Naive thymus-derived CD4-positive, alpha-beta T cell (primary cell): Measurements from ENCODE around the gene ATP8B1. TPM values are rescaled to one million over a fixed set of nuclear protein-coding genes. Genes with fewer than 3 reads are reported as not detected.

ENCODE experiments used
- ATAC-seq: fragments of 150-1000 bp; cut with Tn5 transposase; 2 replicates; pipeline ENCODE4 v1.10.0; 2021; ENCODE audit warnings: mild to moderate bottlenecking, moderate library complexity
- CTCF ChIA-PET: fragments of 350-600 bp; sonication (Branson Sonifier 250); formaldehyde crosslinking; loops from one replicate; lab custom pipeline; 2021; ENCODE audit warnings: antibody characterized with exemption; lab: Charles Lee
- POLR2A ChIA-PET: fragments of 350-600 bp; sonication (Branson Sonifier 250); formaldehyde crosslinking; loops from one replicate; lab custom pipeline; 2021; ENCODE audit warnings: antibody characterized with exemption, inconsistent platforms; lab: Charles Lee
- DNase-seq, 9 donors: peaks; one replicate each; pipeline versions ENCODE4 v3.0.0 to v3.0.0-alpha.2; 2020 to 2022; ENCODE audit warnings: mixed read lengths in 1 of 9
- H3K27ac ChIP-seq: one replicate; pipeline ENCODE4 v1.7.0; 2013; ENCODE audit warnings: mild to moderate bottlenecking, low read depth, low read length, moderate library complexity
- H3K27me3 ChIP-seq, 2 donors: one replicate each; pipeline ENCODE4 v1.7.0; 2013; ENCODE audit warnings: low read length in 2 of 2, mild to moderate bottlenecking in 2 of 2, moderate library complexity in 2 of 2; ENCODE audit not compliant: control insufficient read depth in 2 of 2, insufficient read depth in 2 of 2
- H3K36me3 ChIP-seq, 3 experiments: 1 replicate in 2 of 3; 2 replicates in 1 of 3; pipeline ENCODE4 v1.7.0; 2013; ENCODE audit warnings: low read length in 3 of 3, mild to moderate bottlenecking in 3 of 3, moderate library complexity in 1 of 3; ENCODE audit not compliant: insufficient read depth in 3 of 3, control insufficient read depth in 2 of 3
- H3K4me1 ChIP-seq, 2 donors: one replicate each; pipeline ENCODE4 v1.7.0; 2013; ENCODE audit warnings: low read length in 2 of 2, mild to moderate bottlenecking in 2 of 2, moderate library complexity in 1 of 2; ENCODE audit not compliant: control insufficient read depth in 2 of 2, insufficient read depth in 2 of 2
- H3K4me3 ChIP-seq: 2 replicates; pipeline ENCODE4 v1.7.0; 2013; ENCODE audit warnings: mild to moderate bottlenecking, low read length
- H3K9me3 ChIP-seq, 3 experiments: 1 replicate in 2 of 3; 2 replicates in 1 of 3; pipeline ENCODE4 v1.7.0; 2013; ENCODE audit warnings: low read length in 3 of 3; ENCODE audit not compliant: control insufficient read depth in 2 of 3
- H3K27ac Mint-ChIP-seq, 9 donors: one replicate each; pipeline ENCODE4 v1.8.0; 2020 to 2022; ENCODE audit warnings: mixed read lengths in 9 of 9, mild to moderate bottlenecking in 8 of 9, moderate library complexity in 5 of 9, inconsistent platforms in 2 of 9
- H3K27me3 Mint-ChIP-seq, 5 donors: one replicate each; pipeline ENCODE4 v1.8.0; 2021 to 2022; ENCODE audit warnings: mixed read lengths in 5 of 5, mild to moderate bottlenecking in 1 of 5
- H3K36me3 Mint-ChIP-seq, 5 donors: one replicate each; pipeline ENCODE4 v1.8.0; 2020 to 2022; ENCODE audit warnings: mixed read lengths in 5 of 5, mild to moderate bottlenecking in 3 of 5, inconsistent platforms in 1 of 5
- H3K4me1 Mint-ChIP-seq, 7 donors: one replicate each; pipeline ENCODE4 v1.8.0; 2020 to 2022; ENCODE audit warnings: mixed read lengths in 7 of 7, mild to moderate bottlenecking in 3 of 7, inconsistent platforms in 1 of 7
- H3K4me3 Mint-ChIP-seq, 10 donors: one replicate each; pipeline ENCODE4 v1.8.0; 2020 to 2022; ENCODE audit warnings: mild to moderate bottlenecking in 10 of 10, mixed read lengths in 10 of 10, moderate library complexity in 6 of 10, inconsistent platforms in 2 of 10
- H3K9me3 Mint-ChIP-seq, 11 donors: one replicate each; pipeline ENCODE4 v1.8.0; 2020 to 2022; ENCODE audit warnings: mixed read lengths in 11 of 11, mild to moderate bottlenecking in 4 of 11, inconsistent platforms in 1 of 11, moderate library complexity in 1 of 11
- intact Hi-C, 2 donors: fragments of 100-400 bp; cut with micrococcal nuclease; formaldehyde crosslinking; loops; one replicate each; pipeline ENCODE4 v1.15.1; 2023
- polyA plus RNA-seq, 2 donors: library from polyadenylated mRNA; unstranded; fragments of 300-500 nt; fragmentation: Illumina TruSeq; gene quantifications; one replicate each; pipeline ENCODE4 v1.2.3, GENCODE V29; 2021
- total RNA-seq, 6 experiments: library from RNA in 5 of 6; stranded (reverse) in 5 of 6; gene quantifications; 1 replicate in 5 of 6; 2 replicates in 1 of 6; pipeline ENCODE4 v1.2.3 and lab custom pipeline; 2021 to 2026

ATP8B1 gene
- total and polyA plus RNA-seq, 7 experiments from 2014 or later, result not detected

GRCh38 chr18:57764995-57765394 lies 38.1 kb downstream of the ATP8B1 start:
- no peaks in the 10 kb centered on the region for H3K27me3 ChIP-seq
- H3K36me3 Mint-ChIP-seq, result peaks cover 0 to 15% (median 3%) of the 10 kb centered on the region in 5 donors
- no peak overlapping the region for H3K27ac ChIP-seq
- DNase-seq (no peak), ATAC-seq (no peak)
- POLR2A ChIA-PET, result no interaction called here
- no peak overlapping the region for H3K4me3 Mint-ChIP-seq
- peaks cover 0 to 2% (median 0%) of the 10 kb centered on the region in 5 donors for H3K27me3 Mint-ChIP-seq
- H3K4me1 ChIP-seq, result no peaks in the 10 kb centered on the region
- H3K36me3 ChIP-seq, result no peaks in the 10 kb centered on the region
- H3K4me1 Mint-ChIP-seq, result peaks cover 0 to 4% (median 0%) of the 10 kb centered on the region in 7 donors
- peaks cover 0 to 3% (median 0%) of the 10 kb centered on the region in 11 donors for H3K9me3 Mint-ChIP-seq
- H3K4me3 ChIP-seq, result no peak overlapping the region
- CTCF ChIA-PET, result no interaction called here
- H3K9me3 ChIP-seq, result no peaks in the 10 kb centered on the region
- no peak overlapping the region for H3K27ac Mint-ChIP-seq
- intact Hi-C loops, result no loop called here

DNA sequence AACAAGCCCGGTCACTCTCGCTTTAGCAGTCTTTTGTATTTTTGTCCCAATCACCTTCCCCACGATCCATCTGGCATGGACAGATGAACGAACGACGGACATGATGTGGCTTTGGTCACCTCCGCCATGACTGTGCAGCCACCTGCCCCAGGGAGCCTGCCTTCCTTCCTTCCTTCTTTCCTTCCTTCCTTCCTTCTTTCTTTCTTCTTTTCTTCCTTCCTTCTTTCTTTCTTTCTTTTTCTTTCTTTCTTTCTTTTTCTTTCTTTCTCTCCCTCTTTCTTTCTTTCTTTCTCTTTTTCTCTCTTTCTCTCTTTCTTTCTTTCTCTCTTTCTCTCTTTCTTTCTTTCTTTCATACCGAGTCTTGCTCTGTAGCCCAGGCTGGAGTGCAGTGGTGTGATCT lies 39.0 kb downstream of the ATP8B1 start:
- DNase-seq (no peak), ATAC-seq (no peak)
- Mint-ChIP-seq H3K4me1 (peaks cover 0 to 4% (median 0%) of the 10 kb centered on the region in 7 donors), H3K9me3 (peaks cover 0 to 8% (median 0%) of the 10 kb centered on the region in 11 donors), H3K36me3 (peaks cover 0 to 18% (median 3%) of the 10 kb centered on the region in 5 donors), H3K4me3 (no peak overlapping the region), H3K27ac (no peak overlapping the region), H3K27me3 (peaks cover 0 to 2% (median 0%) of the 10 kb centered on the region in 5 donors)
- ChIA-PET CTCF (no interaction called here), POLR2A (no interaction called here)
- Histone ChIP-seq H3K4me3 (no peak overlapping the region), H3K9me3 (no peaks in the 10 kb centered on the region), H3K27ac (no peak overlapping the region), H3K27me3 (no peaks in the 10 kb centered on the region), H3K4me1 (no peaks in the 10 kb centered on the region), H3K36me3 (no peaks in the 10 kb centered on the region)
- intact Hi-C loops, result no loop called here

GRCh38 chr18:57762686-57763085 lies 40.4 kb downstream of the ATP8B1 start:
- Mint-ChIP-seq H3K27me3 (peaks cover 0 to 2% (median 0%) of the 10 kb centered on the region in 5 donors), H3K27ac (no peak overlapping the region), H3K4me1 (peaks cover 0 to 4% (median 0%) of the 10 kb centered on the region in 7 donors), H3K4me3 (no peak overlapping the region), H3K9me3 (peaks cover 0 to 11% (median 1%) of the 10 kb centered on the region in 11 donors), H3K36me3 (peaks cover 0 to 18% (median 3%) of the 10 kb centered on the region in 5 donors)
- ChIA-PET POLR2A (no interaction called here), CTCF (no interaction called here)
- DNase-seq (no peak), ATAC-seq (no peak)
- intact Hi-C loops, result no loop called here
- Histone ChIP-seq H3K4me3 (no peak overlapping the region), H3K4me1 (no peaks in the 10 kb centered on the region), H3K9me3 (no peaks in the 10 kb centered on the region), H3K27ac (no peak overlapping the region), H3K27me3 (no peaks in the 10 kb centered on the region), H3K36me3 (no peaks in the 10 kb centered on the region)

DNA sequence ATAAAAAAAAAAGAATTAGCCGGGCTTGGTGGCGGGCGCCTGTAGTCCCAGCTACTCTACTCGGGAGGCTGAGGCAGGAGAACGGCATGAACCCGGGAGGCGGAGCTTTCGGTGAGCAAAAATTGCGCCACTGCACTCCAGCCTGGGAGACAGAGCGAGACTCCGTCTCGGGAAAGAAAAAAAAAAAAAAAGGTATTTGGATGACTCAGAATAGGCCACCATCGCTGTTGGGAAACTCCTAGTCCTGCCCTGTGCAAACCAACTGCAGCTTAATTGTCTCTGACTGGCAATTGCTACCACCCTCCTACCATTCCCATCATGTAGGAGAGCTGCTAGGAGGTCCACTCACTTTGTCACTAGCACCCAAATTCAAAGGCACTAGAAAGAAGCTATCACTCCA lies 43.5 kb downstream of the ATP8B1 start:
- CTCF ChIA-PET, result no interaction called here
- H3K4me1 ChIP-seq, result no peaks in the 10 kb centered on the region
- no peak overlapping the region for H3K27ac ChIP-seq
- ATAC-seq (no peak), DNase-seq (no peak)
- Mint-ChIP-seq H3K27me3 (peaks cover 0 to 2% (median 0%) of the 10 kb centered on the region in 5 donors), H3K4me1 (no peaks in the 10 kb centered on the region), H3K27ac (no peak overlapping the region), H3K4me3 (no peak overlapping the region), H3K9me3 (peaks cover 0 to 24% (median 5%) of the 10 kb centered on the region in 11 donors), H3K36me3 (peaks cover 0 to 21% (median 8%) of the 10 kb centered on the region in 5 donors)
- H3K9me3 ChIP-seq, result no peaks in the 10 kb centered on the region
- POLR2A ChIA-PET, result no interaction called here
- intact Hi-C loops, result no loop called here
- no peak overlapping the region for H3K4me3 ChIP-seq
- no peaks in the 10 kb centered on the region for H3K27me3 ChIP-seq
- no peaks in the 10 kb centered on the region for H3K36me3 ChIP-seq

- no peak overlapping the region for H3K4me3 ChIP-seq
- no peaks in the 10 kb centered on the region for H3K36me3 ChIP-seq
- ChIA-PET CTCF (no interaction called here), POLR2A (no interaction called here)
- DNase-seq (no peak), ATAC-seq (no peak)
- H3K27ac Mint-ChIP-seq, result no peak overlapping the region
- H3K27me3 ChIP-seq, result no peaks in the 10 kb centered on the region
- H3K4me3 Mint-ChIP-seq, result no peak overlapping the region
- peaks cover 0 to 7% (median 0%) of the 10 kb centered on the region in 7 donors for H3K4me1 Mint-ChIP-seq
- H3K4me1 ChIP-seq, result no peaks in the 10 kb centered on the region
- no peak overlapping the region for H3K27ac ChIP-seq
- no peaks in the 10 kb centered on the region for H3K27me3 Mint-ChIP-seq
- peaks cover 0 to 21% (median 8%) of the 10 kb centered on the region in 5 donors for H3K36me3 Mint-ChIP-seq
- intact Hi-C loops, result no loop called here
- H3K9me3 ChIP-seq, result no peaks in the 10 kb centered on the region
- peaks cover 0 to 24% (median 5%) of the 10 kb centered on the region in 11 donors for H3K9me3 Mint-ChIP-seq
These were observed 47.5 kb downstream of the ATP8B1 start for GRCh38 chr18:57755473-57756067.

DNA sequence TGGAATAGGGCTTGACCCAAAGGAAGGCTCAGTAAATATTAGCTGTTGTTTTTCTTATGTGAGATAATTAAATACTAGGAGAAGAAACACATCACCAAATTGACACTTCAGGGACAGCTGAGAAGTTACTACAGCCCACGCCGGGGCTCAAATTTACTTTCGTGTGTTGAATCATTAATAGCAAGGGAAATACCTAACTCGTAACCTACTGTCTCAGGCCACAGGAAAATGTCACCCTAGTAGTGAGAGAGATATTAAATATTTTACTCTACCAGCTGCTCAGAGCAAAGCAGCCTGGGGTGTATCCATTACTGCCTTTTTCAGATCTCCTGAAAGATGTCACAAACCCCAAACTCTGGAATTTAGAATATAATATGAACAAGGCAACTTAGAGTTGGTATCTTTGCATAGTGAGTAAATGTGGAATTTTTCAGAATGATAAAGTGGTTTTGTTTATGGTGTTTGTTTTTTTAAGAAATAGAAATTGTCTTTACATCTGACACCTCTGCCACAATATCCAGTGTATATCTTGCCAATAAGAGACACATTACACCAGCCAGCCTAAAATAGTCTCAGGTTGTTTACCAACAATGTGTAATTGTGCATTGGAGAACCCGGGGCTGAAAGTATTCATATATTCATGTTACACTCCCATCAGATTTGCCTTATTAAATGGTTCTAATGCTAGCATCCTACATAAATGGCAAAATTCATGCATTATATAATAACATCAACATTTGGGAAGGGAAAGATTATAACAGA lies 48.4 kb downstream of the ATP8B1 start:
- no peak overlapping the region for H3K27ac ChIP-seq
- H3K27me3 Mint-ChIP-seq, result no peaks in the 10 kb centered on the region
- intact Hi-C loops, result no loop called here
- no peak overlapping the region for H3K4me3 ChIP-seq
- no peaks in the 10 kb centered on the region for H3K36me3 ChIP-seq
- no peaks in the 10 kb centered on the region for H3K27me3 ChIP-seq
- no peaks in the 10 kb centered on the region for H3K4me1 ChIP-seq
- DNase-seq, result no peak
- H3K9me3 ChIP-seq, result no peaks in the 10 kb centered on the region
- peaks cover 0 to 19% (median 4%) of the 10 kb centered on the region in 11 donors for H3K9me3 Mint-ChIP-seq
- H3K4me1 Mint-ChIP-seq, result peaks cover 0 to 7% (median 0%) of the 10 kb centered on the region in 7 donors
- no peak overlapping the region for H3K4me3 Mint-ChIP-seq
- CTCF ChIA-PET, result no interaction called here
- POLR2A ChIA-PET, result no interaction called here
- H3K36me3 Mint-ChIP-seq, result peaks cover 0 to 14% (median under 1%) of the 10 kb centered on the region in 5 donors
- ATAC-seq, result no peak
- no peak overlapping the region for H3K27ac Mint-ChIP-seq
